ENCODE results near the gene SLC12A7.

SLC12A7 gene

DNA sequence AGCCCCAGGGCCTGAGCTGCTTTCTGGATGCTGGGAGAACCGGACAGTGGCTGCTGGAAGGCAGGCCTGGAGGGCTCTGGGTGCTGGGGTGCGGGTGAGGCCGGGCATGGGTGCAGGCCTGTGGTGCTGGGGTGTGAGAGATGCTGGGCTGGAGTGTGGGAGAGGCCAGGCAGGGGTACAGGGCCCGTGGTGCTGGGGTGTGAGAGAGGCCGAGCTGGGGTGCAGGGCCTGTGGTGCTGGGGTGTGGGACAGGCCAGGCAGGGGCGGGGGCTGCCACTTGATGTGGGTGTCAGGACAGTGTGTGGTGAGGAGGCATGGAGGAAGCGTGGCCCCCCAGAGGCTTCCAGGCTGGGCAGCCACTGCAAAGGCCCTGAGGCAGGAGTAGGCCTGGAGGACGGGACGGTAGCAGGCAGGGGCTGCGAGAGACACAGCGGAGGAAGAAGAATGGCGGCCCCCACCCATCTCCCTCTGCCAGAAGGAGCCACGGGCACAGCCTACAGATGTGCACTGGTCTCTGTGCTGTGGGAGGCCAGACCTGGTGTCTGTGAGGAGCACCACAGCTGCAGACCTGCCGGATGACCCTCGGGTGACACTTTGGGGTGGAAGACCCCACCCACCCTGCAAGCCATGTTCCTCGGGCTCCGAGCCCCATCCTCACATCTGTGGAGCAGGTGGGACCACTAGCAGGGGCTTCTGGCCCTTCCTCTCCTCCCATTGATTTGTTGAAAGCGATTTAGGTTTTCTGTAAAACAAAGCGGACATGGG lies 94.0 kb downstream of the SLC12A7 start:
- Histone ChIP-seq H3K27ac (no peak overlapping the region), H3K27me3 (peaks cover 0 to 26% of the 10 kb centered on the region in 2 donors), H3K36me3 (no peaks in the 10 kb centered on the region), H3K4me3 (no peak overlapping the region), H3K4me1 (no peaks in the 10 kb centered on the region), H3K9me3 (no peaks in the 10 kb centered on the region)
- intact Hi-C loops (cut with DNase I; ENCODE audit: low total_unique reads): no loop called here
- TF ChIP-seq CTCF (IDR thresholded peaks at IDR 0.05): no peak
- no peak for DNase-seq

DNA sequence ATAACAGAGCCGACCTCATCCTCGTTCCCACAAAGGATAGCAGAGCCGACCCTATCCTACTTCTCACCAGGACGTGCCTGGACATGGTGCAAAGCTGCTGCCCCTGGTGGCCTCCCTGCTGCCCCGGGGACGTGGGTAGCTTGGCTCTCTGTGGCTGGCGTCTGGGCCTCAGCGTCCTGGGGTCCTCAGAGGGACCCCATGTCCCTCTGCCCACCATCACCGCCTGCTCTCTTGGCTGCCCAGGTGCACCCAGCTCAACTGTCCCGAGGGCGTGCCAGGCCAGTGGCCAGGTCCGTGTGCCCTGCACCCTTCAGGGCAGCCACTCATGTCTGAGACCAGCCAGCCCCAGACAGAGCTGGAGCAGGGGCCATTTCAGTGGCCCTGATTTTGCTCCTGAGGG lies 94.8 kb downstream of the SLC12A7 start:
- H3K27me3 ChIP-seq: peaks cover 0 to 35% of the 10 kb centered on the region in 2 donors
- H3K27ac ChIP-seq: no peak overlapping the region
- H3K4me1 ChIP-seq: no peaks in the 10 kb centered on the region
- no peak for TF ChIP-seq CTCF (IDR thresholded peaks at IDR 0.05)
- no peak for DNase-seq
- no peaks in the 10 kb centered on the region for H3K36me3 ChIP-seq
- no peaks in the 10 kb centered on the region for H3K9me3 ChIP-seq
- H3K4me3 ChIP-seq: no peak overlapping the region
- intact Hi-C loops (cut with DNase I; ENCODE audit: low total_unique reads): no loop called here

- DNase-seq: no peak
- H3K27ac ChIP-seq: no peak overlapping the region
- H3K27me3 ChIP-seq: peaks cover 0 to 40% of the 10 kb centered on the region in 2 donors
- TF ChIP-seq CTCF (IDR thresholded peaks at IDR 0.05): no peak
- intact Hi-C loops (cut with DNase I; ENCODE audit: low total_unique reads): no loop called here
- H3K9me3 ChIP-seq: no peaks in the 10 kb centered on the region
- H3K4me1 ChIP-seq: no peaks in the 10 kb centered on the region
- H3K36me3 ChIP-seq: no peaks in the 10 kb centered on the region
- H3K4me3 ChIP-seq: no peak overlapping the region
These were observed 95.4 kb downstream of the SLC12A7 start for GRCh38 chr5:1016476-1016875.

- H3K9me3 ChIP-seq: no peaks in the 10 kb centered on the region
- H3K27ac ChIP-seq: no peak overlapping the region
- DNase-seq: no peak
- H3K36me3 ChIP-seq: no peaks in the 10 kb centered on the region
- peaks cover 0 to 45% of the 10 kb centered on the region in 2 donors for H3K27me3 ChIP-seq
- intact Hi-C loops (cut with DNase I; ENCODE audit: low total_unique reads): no loop called here
- no peak for TF ChIP-seq CTCF (IDR thresholded peaks at IDR 0.05)
- no peaks in the 10 kb centered on the region for H3K4me1 ChIP-seq
- H3K4me3 ChIP-seq: no peak overlapping the region
These were observed 95.8 kb downstream of the SLC12A7 start for GRCh38 chr5:1016036-1016435.

DNA sequence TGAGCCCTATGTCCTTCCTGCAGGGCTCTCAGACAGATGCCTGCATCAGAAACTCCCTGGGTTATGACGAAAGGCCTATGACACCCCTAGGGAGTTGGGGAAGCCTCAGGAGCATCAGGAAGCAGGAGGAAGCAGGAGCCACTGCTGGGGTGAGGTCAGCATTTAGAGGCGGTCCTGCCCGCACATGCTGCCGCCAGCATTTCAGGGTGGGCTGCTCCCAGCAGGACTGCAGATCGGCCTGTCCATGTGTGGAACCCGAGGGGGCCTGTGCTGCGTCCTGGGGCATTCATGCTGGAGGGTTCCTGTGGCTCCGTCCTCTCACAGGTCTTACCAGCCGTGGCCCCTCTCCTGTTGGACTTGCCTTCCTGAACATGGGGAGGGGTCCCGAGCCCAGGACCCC lies 96.4 kb downstream of the SLC12A7 start:
- no peaks in the 10 kb centered on the region for H3K36me3 ChIP-seq
- intact Hi-C loops (cut with DNase I; ENCODE audit: low total_unique reads): no loop called here
- peaks cover 0 to 50% of the 10 kb centered on the region in 2 donors for H3K27me3 ChIP-seq
- no peak overlapping the region for H3K4me3 ChIP-seq
- no peak for DNase-seq
- H3K4me1 ChIP-seq: no peaks in the 10 kb centered on the region
- no peak for TF ChIP-seq CTCF (IDR thresholded peaks at IDR 0.05)
- H3K9me3 ChIP-seq: no peaks in the 10 kb centered on the region
- no peak overlapping the region for H3K27ac ChIP-seq
